HCT116 (cell line): ENCODE results near the gene EPHB2. TPM values are rescaled to one million over a fixed set of nuclear protein-coding genes. Genes with fewer than 3 reads are reported as not detected.

Experiments used
- ATAC-seq: fragments of 200-7000 bp; cut with Tn5 transposase; 2 replicates; pipeline ENCODE4 v1.9.1; 2020; ENCODE audit warnings: mild to moderate bottlenecking, moderate library complexity
- BruUV-seq: library from RNA; stranded (reverse); fragments of 400-500 nt; replicated peaks from 2 replicates; lab custom pipeline; 2021; lab: Mats Ljungman, UMichigan
- CTCF ChIA-PET: fragments of 300-600 bp; sonication (Branson Sonifier 250); formaldehyde crosslinking; loops from one replicate; lab custom pipeline; 2021; ENCODE audit warnings: antibody characterized with exemption; lab: Charles Lee
- POLR2A ChIA-PET: fragments of 300-600, 350-600 bp; sonication (Branson Sonifier 250); formaldehyde crosslinking; loops from one replicate; lab custom pipeline; 2021; ENCODE audit warnings: antibody characterized with exemption; lab: Charles Lee
- RAD21 ChIA-PET, 2 experiments: fragments of 300-600 bp; sonication (Branson Sonifier 250); formaldehyde crosslinking; loops; one replicate each; lab custom pipeline; 2023; ENCODE audit warnings: low total read pairs in 2 of 2; ENCODE audit not compliant: uncharacterized antibody in 2 of 2, unreplicated experiment in 2 of 2, low non-redundant PET in 1 of 2; lab: Charles Lee
- DNase-seq: peaks from one replicate; pipeline ENCODE4 v3.0.0-alpha.2; 2010; ENCODE audit warnings: low read depth, low spot score
- H2AFZ ChIP-seq: fragments of 200-600 bp; shearing (Covaris generic), sonication (generic); 2 replicates; pipeline ENCODE4 v1.6.1; 2017; ENCODE audit warnings: low read depth, mixed run types, mixed read lengths, antibody characterized with exemption, low read length; ENCODE audit not compliant: poor library complexity, severe bottlenecking
- H3K27ac ChIP-seq: 2 replicates; pipeline ENCODE4 v1.5.1; 2012; ENCODE audit warnings: low read depth, low read length
- H3K27me3 ChIP-seq: fragments of 200-600 bp; sonication (generic); 2 replicates; pipeline ENCODE4 v1.6.1; 2016; ENCODE audit warnings: mixed run types, low read length, mixed read lengths; ENCODE audit not compliant: insufficient read depth
- H3K36me3 ChIP-seq, 2 experiments: fragments of 200-500 bp in 1 of 2; fragments of 200-600 bp in 1 of 2; sonication (Bioruptor generic) in 1 of 2; sonication (generic) in 1 of 2; 2 replicates each; pipeline versions ENCODE4 v1.5.1 to v1.6.1; 2014 to 2016; ENCODE audit warnings: low read length in 2 of 2, inconsistent platforms in 1 of 2, mixed read lengths in 1 of 2, mixed run types in 1 of 2; ENCODE audit not compliant: insufficient read depth in 2 of 2, control insufficient read depth in 1 of 2
- H3K4me1 ChIP-seq, 2 experiments: fragments of 200-600 bp in 1 of 2; sonication (generic) in 1 of 2; 2 replicates each; pipeline versions ENCODE4 v1.5.1 to v1.6.1; 2012 to 2017; ENCODE audit warnings: low read length in 2 of 2, inconsistent platforms in 1 of 2, mild to moderate bottlenecking in 1 of 2, mixed read lengths in 1 of 2, mixed run types in 1 of 2, moderate library complexity in 1 of 2; ENCODE audit not compliant: insufficient read depth in 2 of 2, control insufficient read depth in 1 of 2
- H3K4me2 ChIP-seq: fragments of 200-600 bp; sonication (generic); 2 replicates; pipeline ENCODE4 v1.6.1; 2017; ENCODE audit warnings: mixed run types, low read length, mixed read lengths
- H3K4me3 ChIP-seq, 2 experiments: fragments of 200-600 bp in 1 of 2; sonication (generic) in 1 of 2; replicated peaks in 1 of 2; 2 replicates each; pipeline ENCODE4 v1.5.1; 2011 to 2016; ENCODE audit warnings: low read length in 2 of 2, control low read depth in 1 of 2, low read depth in 1 of 2, mild to moderate bottlenecking in 1 of 2, mixed read lengths in 1 of 2, mixed run types in 1 of 2
- H3K79me2 ChIP-seq: fragments of 200-600 bp; sonication (generic); 2 replicates; pipeline ENCODE4 v1.6.1; 2017; ENCODE audit warnings: mild to moderate bottlenecking, mixed run types, low read length, moderate library complexity, mixed read lengths; ENCODE audit not compliant: insufficient read depth
- H3K9ac ChIP-seq: fragments of 200-600 bp; sonication (generic); 2 replicates; pipeline ENCODE4 v1.6.1; 2016; ENCODE audit warnings: low read length, mixed read lengths
- H3K9me2 ChIP-seq: fragments of 200-600 bp; sonication (generic), shearing (Covaris generic); 2 replicates; pipeline ENCODE4 v1.6.1; 2017; ENCODE audit warnings: mixed run types, mild to moderate bottlenecking, moderate library complexity; ENCODE audit not compliant: insufficient read depth
- H3K9me3 ChIP-seq, 2 experiments: fragments of 200-500 bp in 1 of 2; fragments of 200-600 bp in 1 of 2; sonication (Bioruptor generic) in 1 of 2; sonication (generic) in 1 of 2; 2 replicates each; pipeline ENCODE4 v1.6.1; 2014 to 2017; ENCODE audit warnings: low read length in 2 of 2, mixed read lengths in 2 of 2, inconsistent platforms in 1 of 2, low read depth in 1 of 2, mild to moderate bottlenecking in 1 of 2, mixed run types in 1 of 2, moderate library complexity in 1 of 2; ENCODE audit not compliant: control insufficient read depth in 1 of 2, insufficient read depth in 1 of 2
- H4K20me1 ChIP-seq: fragments of 200-600 bp; sonication (generic), shearing (Covaris generic); 2 replicates; pipeline ENCODE4 v1.6.1; 2017; ENCODE audit warnings: mixed run types, mild to moderate bottlenecking, moderate library complexity; ENCODE audit not compliant: insufficient read depth
- CTCF ChIP-seq, 3 experiments: fragments of 200-600 bp in 1 of 3; sonication (generic) in 1 of 3; IDR thresholded peaks in 2 of 3; conservative IDR thresholded peaks in 1 of 3; 2 replicates each; pipeline ENCODE4 v1.5.1; 2012 to 2017; ENCODE audit warnings: low read depth in 2 of 3, low read length in 2 of 3, antibody characterized with exemption in 1 of 3, borderline replicate concordance in 1 of 3, control low read depth in 1 of 3, mild to moderate bottlenecking in 1 of 3, mixed read lengths in 1 of 3, mixed run types in 1 of 3, moderate library complexity in 1 of 3; ENCODE audit not compliant: insufficient read depth in 1 of 3
- JUND ChIP-seq: IDR thresholded peaks from 2 replicates; pipeline ENCODE4 v1.6.1; 2012
- RAD21 ChIP-seq: IDR thresholded peaks from 2 replicates; pipeline ENCODE4 v1.6.1; 2012; ENCODE audit warnings: low read depth, mild to moderate bottlenecking
- REST ChIP-seq: IDR thresholded peaks from 2 replicates; pipeline ENCODE4 v1.6.1; 2012; ENCODE audit warnings: low read depth
- SIN3A ChIP-seq: IDR thresholded peaks from 2 replicates; pipeline ENCODE4 v1.6.1; 2012; ENCODE audit warnings: low read depth
- intact Hi-C: fragments of 100-400 bp; cut with micrococcal nuclease; formaldehyde crosslinking; loops from 2 replicates; pipeline ENCODE4 v1.10.0; 2022
- total RNA-seq: library from RNA; stranded (reverse); gene quantifications from one replicate; pipeline ENCODE4 v1.2.1, GENCODE V29; 2021; ENCODE audit not compliant: unreplicated experiment

Gene EPHB2
- total RNA-seq, 1 experiment from 2014 or later: 19.5 TPM

GRCh38 chr1:22889213-22889827 lies 178.7 kb downstream of the EPHB2 start:
- no TSS peak for BruUV-seq
- H3K4me1 ChIP-seq: no peaks in the 10 kb centered on the region
- no peaks in the 10 kb centered on the region for H4K20me1 ChIP-seq
- no peak overlapping the region for H2AFZ ChIP-seq
- DNase-seq (peak; percentile 28), ATAC-seq (peak; percentile 79)
- no peak overlapping the region for H3K4me2 ChIP-seq
- no peaks in the 10 kb centered on the region for H3K79me2 ChIP-seq
- CTCF ChIA-PET: interaction anchor here (1.0 to 2.1 kb wide), 3 partner anchors 27 to 216 kb away, joined by 5 to 24 read pairs (median 18); no protein-coding TSS in a partner anchor
- intact Hi-C loops: loop anchor here (1.0 kb wide), 2 partner anchors 185 to 215 kb away; no protein-coding TSS in a partner anchor
- H3K9me2 ChIP-seq: no peaks in the 10 kb centered on the region
- no peak overlapping the region for H3K27ac ChIP-seq
- RAD21 ChIA-PET: interaction anchor here in 1 of 2 experiments (1.0 kb wide), 1 partner anchor 185 kb away, joined by 3 read pairs; no protein-coding TSS in a partner anchor
- H3K36me3 ChIP-seq: no peaks in the 10 kb centered on the region
- H3K4me3 ChIP-seq: no peak overlapping the region
- no peaks in the 10 kb centered on the region for H3K27me3 ChIP-seq
- no peaks in the 10 kb centered on the region for H3K9me3 ChIP-seq
- no peak overlapping the region for H3K9ac ChIP-seq
- TF ChIP-seq JUND (no peak), SIN3A (no peak), RAD21 (peak; percentile 88), REST (no peak), CTCF (IDR thresholded peaks at IDR 0.05 in 2 of 3, conservative IDR thresholded peaks at IDR 0.05 in 1 of 3; ENCODE audit: borderline replicate concordance in 1 of 3, insufficient read depth in 1 of 3, low read depth in 2 of 3, low read length in 2 of 3) (peak; percentile 87 to 90 (median 89))
- POLR2A ChIA-PET: no interaction called here
